K562 (cell line): ENCODE data around the gene PTPRG. TPM values are rescaled to one million over a fixed set of nuclear protein-coding genes. Genes with fewer than 3 reads are reported as not detected.

Source experiments
- ATAC-seq: fragments of 200-7000 bp; cut with Tn5 transposase; 3 replicates; pipeline ENCODE4 v1.9.1; 2020; ENCODE audit warnings: moderate library complexity
- BruUV-seq: library from RNA; stranded (reverse); fragments of 400-500 nt; replicated peaks from 2 replicates; lab custom pipeline; 2021; lab: Mats Ljungman, UMichigan
- CTCF ChIA-PET: fragments of 300-600 bp; formaldehyde crosslinking; extraction: SDS; loops from one replicate; lab custom pipeline; 2021; ENCODE audit warnings: low intra/inter-chr PET ratio; lab: Yijun Ruan, JAX
- POLR2A ChIA-PET: fragments of 300-600, 350-650 bp; sonication (Branson Sonifier 250); formaldehyde crosslinking; extraction: SDS; loops from one replicate; lab custom pipeline; 2021; ENCODE audit warnings: antibody characterized with exemption, inconsistent platforms; lab: Yijun Ruan, JAX
- DNase-seq, 4 experiments: peaks; one replicate each; pipeline versions ENCODE4 v3.0.0 to v3.0.0-alpha.2; 2011 to 2018; ENCODE audit warnings: low spot score in 3 of 4, mixed read lengths in 3 of 4; ENCODE audit errors: extremely low read depth in 1 of 4
- FAIRE-seq: peaks from 2 replicates; lab custom pipeline; 2011; peaks lifted over from hg19 to GRCh38; lab: Jason Lieb, UNC
- H2AFZ ChIP-seq: 2 replicates; pipeline ENCODE4 v1.6.0; 2011; ENCODE audit warnings: low read depth, low read length, control low read depth, inconsistent platforms
- H3K27ac ChIP-seq: fragments of 200-600 bp; 3 replicates; pipeline ENCODE4 v1.8.0; 2011; ENCODE audit warnings: low read depth, mild to moderate bottlenecking, control low read depth, inconsistent platforms, low read length, moderate library complexity, mixed read lengths; ENCODE audit errors: extremely low read depth
- H3K27me3 ChIP-seq, 2 experiments: fragments of 300-600 bp in 1 of 2; 2 replicates in 1 of 2; 3 replicates in 1 of 2; pipeline versions ENCODE4 v1.6.0 to v1.8.0; 2011; ENCODE audit warnings: inconsistent platforms in 2 of 2, low read length in 2 of 2, mild to moderate bottlenecking in 1 of 2, mixed read lengths in 1 of 2, moderate library complexity in 1 of 2; ENCODE audit not compliant: control insufficient read depth in 2 of 2, insufficient read depth in 2 of 2
- H3K36me3 ChIP-seq: fragments of 300-600 bp; 3 replicates; pipeline ENCODE4 v1.8.0; 2011; ENCODE audit warnings: mild to moderate bottlenecking, low read length, inconsistent platforms; ENCODE audit not compliant: control insufficient read depth, insufficient read depth
- H3K4me1 ChIP-seq, 2 experiments: fragments of 200-600 bp in 1 of 2; replicated peaks in 1 of 2; 2 replicates in 1 of 2; 3 replicates in 1 of 2; pipeline versions ENCODE4 v1.5.1 to v1.8.0; 2011; ENCODE audit warnings: inconsistent platforms in 2 of 2, low read length in 2 of 2, mild to moderate bottlenecking in 1 of 2, mixed read lengths in 1 of 2, moderate library complexity in 1 of 2; ENCODE audit not compliant: control insufficient read depth in 2 of 2, insufficient read depth in 2 of 2
- H3K4me2 ChIP-seq: 2 replicates; pipeline ENCODE4 v1.6.1; 2011; ENCODE audit warnings: low read length, control low read depth, inconsistent platforms, mixed read lengths; ENCODE audit not compliant: insufficient read depth
- H3K4me3 ChIP-seq: fragments of 200-600 bp; sonication (generic), shearing (Covaris generic); 2 replicates; pipeline ENCODE4 v1.5.1; 2016; ENCODE audit warnings: control low read depth, inconsistent platforms
- H3K79me2 ChIP-seq: fragments of 200-600 bp; 3 replicates; pipeline ENCODE4 v1.8.0; 2011; ENCODE audit warnings: low read length, inconsistent platforms; ENCODE audit not compliant: control insufficient read depth, insufficient read depth
- H3K9ac ChIP-seq, 2 experiments: 2 replicates each; pipeline versions ENCODE4 v1.6.0 to v1.6.1; 2011; ENCODE audit warnings: low read depth in 2 of 2, low read length in 2 of 2, control low read depth in 1 of 2, inconsistent platforms in 1 of 2, mild to moderate bottlenecking in 1 of 2, mixed read lengths in 1 of 2; ENCODE audit not compliant: insufficient read depth in 1 of 2
- H3K9me1 ChIP-seq: one replicate; pipeline ENCODE4 v1.6.0; 2011; ENCODE audit warnings: inconsistent platforms, mild to moderate bottlenecking, low read length, moderate library complexity; ENCODE audit not compliant: control insufficient read depth, insufficient read depth
- H3K9me3 ChIP-seq: replicated peaks from 2 replicates; pipeline ENCODE4 v1.5.1; 2011; ENCODE audit warnings: low read depth, low read length, inconsistent platforms; ENCODE audit not compliant: control insufficient read depth, insufficient read depth
- H4K20me1 ChIP-seq: replicated peaks from 2 replicates; pipeline ENCODE4 v1.6.1; 2011; ENCODE audit warnings: low read length, inconsistent platforms, mixed read lengths; ENCODE audit not compliant: control insufficient read depth, insufficient read depth
- GATA2 ChIP-seq: sonication (generic); formaldehyde crosslinking; IDR thresholded peaks from 2 replicates; pipeline ENCODE4 v1.4.0; 2020; ENCODE audit warnings: mild to moderate bottlenecking, missing genetic modification reagents
- L3MBTL2 ChIP-seq: fragments of 450-650 bp; IDR thresholded peaks from 2 replicates; pipeline ENCODE4 v1.6.1; 2016; ENCODE audit warnings: mild to moderate bottlenecking, moderate library complexity
- NFE2 ChIP-seq: IDR thresholded peaks from 2 replicates; pipeline ENCODE4 v1.6.1; 2014; ENCODE audit warnings: antibody characterized with exemption, low read depth
- PYGO2 ChIP-seq: fragments of 450-650 bp; IDR thresholded peaks from 2 replicates; pipeline ENCODE4 v1.6.1; 2016; ENCODE audit warnings: mild to moderate bottlenecking, missing genetic modification characterization, moderate library complexity, missing compliant biosample characterization
- RNF219 ChIP-seq: fragments of 250-450 bp; sonication (Bioruptor Pico); IDR thresholded peaks from 2 replicates; pipeline ENCODE4 v1.5.0; 2022; ENCODE audit warnings: mild to moderate bottlenecking
- SMAD3 ChIP-seq: fragments of 450-650 bp; formaldehyde crosslinking; conservative IDR thresholded peaks from 2 replicates; pipeline ENCODE4 v1.4.0; 2020; ENCODE audit warnings: mild to moderate bottlenecking
- ZNF3 ChIP-seq: fragments of 250-450 bp; sonication (Bioruptor Pico); IDR thresholded peaks from 2 replicates; pipeline ENCODE4 v1.5.0; 2021; ENCODE audit warnings: mild to moderate bottlenecking, moderate library complexity
- ZNF766 ChIP-seq: fragments of 200-800 bp; sonication (Bioruptor generic); conservative IDR thresholded peaks from 2 replicates; pipeline ENCODE4 v1.6.1; 2016; ENCODE audit warnings: missing genetic modification characterization, missing compliant biosample characterization
- WGBS: fragments of 100-300 bp; shearing (Covaris generic); methylation state at CpG from one replicate; pipeline ENCODE4 v1.1.6; 2016; ENCODE audit warnings: low coverage, mixed read lengths; ENCODE audit not compliant: insufficient coverage; ENCODE audit errors: missing lambda C conversion rate; 5-methylcytosine and 5-hydroxymethylcytosine counted together
- in situ Hi-C: fragments of 300-500 bp; cut with MboI; formaldehyde crosslinking; loops from 4 replicates; pipeline ENCODE4 v1.15.0; 2018; ENCODE audit warnings: inconsistent platforms, mixed read lengths
- intact Hi-C: fragments of 100-400 bp; cut with micrococcal nuclease; formaldehyde crosslinking; loops from 2 replicates; pipeline ENCODE4 v1.14.2; 2022
- polyA plus RNA-seq, 8 experiments: library from polyadenylated mRNA; depleted of rRNA in 4 of 8; stranded (reverse) in 5 of 8; unstranded in 3 of 8; fragments of >200 nt; fragmentation: Nextera tagmentation in 2 of 8; fragmentation: Illumina TruSeq in 1 of 8; extraction: Ambion mirVana in 2 of 8; extraction: Trizol in 1 of 8; gene quantifications; 2 replicates each; pipeline versions ENCODE4 v1.2.1 to v1.2.3, GENCODE V29; 2011 to 2014; ENCODE audit warnings: inconsistent platforms in 1 of 8, missing spikeins in 1 of 8
- total RNA-seq, 7 experiments: library from RNA; depleted of rRNA in 6 of 7; stranded (reverse); fragments of >200 nt in 6 of 7; fragmentation: Illumina TruSeq in 2 of 7; extraction: Trizol in 2 of 7; gene quantifications; 2 replicates each; pipeline versions ENCODE4 v1.2.1 to v1.2.3, GENCODE V29; 2011 to 2021; ENCODE audit warnings: low replicate concordance in 1 of 7
- TF ChIP-seq, protein P1 (sequence below): fragments of 250-450 bp; sonication (Bioruptor Pico); IDR thresholded peaks from 2 replicates; pipeline ENCODE4 v1.8.0; 2022; ENCODE audit warnings: inconsistent platforms
- TF ChIP-seq, protein P2 (sequence below): fragments of 450-650 bp; formaldehyde crosslinking; conservative IDR thresholded peaks from 2 replicates; pipeline ENCODE4 v1.4.0; 2022; ENCODE audit warnings: mild to moderate bottlenecking, missing genetic modification characterization
- TF ChIP-seq, protein P3 (sequence below): sonication (generic); formaldehyde crosslinking; IDR thresholded peaks from 2 replicates; pipeline ENCODE4 v1.8.0; 2022; ENCODE audit warnings: missing genetic modification reagents, mild to moderate bottlenecking, borderline replicate concordance
- TF ChIP-seq, protein P4 (sequence below): fragments of 250-450 bp; sonication (Bioruptor Pico); IDR thresholded peaks from 2 replicates; pipeline ENCODE4 v1.5.0; 2021

PTPRG gene
- total and polyA plus RNA-seq, 9 of the 15 experiments (the other 6 are each of a cell fraction or from before 2014, with no cell fraction given) = 0.16 TPM; not detected in 8

DNA sequence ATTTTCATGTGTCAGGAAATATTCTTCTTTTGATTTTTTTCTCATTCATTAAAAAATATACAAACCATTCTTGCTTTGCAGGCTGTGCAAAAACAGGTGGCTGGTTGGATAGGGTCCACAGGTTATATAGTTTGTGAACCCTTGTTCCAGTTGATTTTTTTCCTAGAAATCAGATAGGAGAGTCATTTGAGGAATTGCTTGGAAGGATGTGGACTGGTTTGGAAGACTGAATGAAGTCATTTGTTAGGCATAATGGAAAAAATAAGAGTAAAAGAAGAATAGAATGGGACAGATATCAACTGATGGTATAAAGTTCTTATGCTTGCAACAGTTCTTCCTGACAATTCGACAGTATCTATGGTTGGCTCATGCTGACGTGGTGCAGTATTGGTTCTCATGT, 189.4 kb downstream of the PTPRG start:
- ATAC-seq (no peak), FAIRE-seq (no peak), DNase-seq (no peak)
- H3K4me2 ChIP-seq = no peak overlapping the region
- WGBS = 0% methylated on average over 1 of the region's 2 CpGs
- H4K20me1 ChIP-seq = no peaks in the 10 kb centered on the region
- no peak overlapping the region for H3K27ac ChIP-seq
- no TSS peak for BruUV-seq
- no peak overlapping the region for H2AFZ ChIP-seq
- no peaks in the 10 kb centered on the region for H3K4me1 ChIP-seq
- H3K36me3 ChIP-seq = no peaks in the 10 kb centered on the region
- H3K9me3 ChIP-seq = no peaks in the 10 kb centered on the region
- intact Hi-C loops (no loop called here), in situ Hi-C loops (no loop called here)
- H3K9me1 ChIP-seq = no peaks in the 10 kb centered on the region
- H3K27me3 ChIP-seq = no peaks in the 10 kb centered on the region
- no peaks in the 10 kb centered on the region for H3K79me2 ChIP-seq
- POLR2A ChIA-PET = no interaction called here
- CTCF ChIA-PET = no interaction called here
- H3K4me3 ChIP-seq = no peak overlapping the region
- H3K9ac ChIP-seq = no peak overlapping the region
- TF ChIP-seq RNF219 (CRISPR knock-in tag) = no peak
- TF ChIP-seq, protein P1, sequence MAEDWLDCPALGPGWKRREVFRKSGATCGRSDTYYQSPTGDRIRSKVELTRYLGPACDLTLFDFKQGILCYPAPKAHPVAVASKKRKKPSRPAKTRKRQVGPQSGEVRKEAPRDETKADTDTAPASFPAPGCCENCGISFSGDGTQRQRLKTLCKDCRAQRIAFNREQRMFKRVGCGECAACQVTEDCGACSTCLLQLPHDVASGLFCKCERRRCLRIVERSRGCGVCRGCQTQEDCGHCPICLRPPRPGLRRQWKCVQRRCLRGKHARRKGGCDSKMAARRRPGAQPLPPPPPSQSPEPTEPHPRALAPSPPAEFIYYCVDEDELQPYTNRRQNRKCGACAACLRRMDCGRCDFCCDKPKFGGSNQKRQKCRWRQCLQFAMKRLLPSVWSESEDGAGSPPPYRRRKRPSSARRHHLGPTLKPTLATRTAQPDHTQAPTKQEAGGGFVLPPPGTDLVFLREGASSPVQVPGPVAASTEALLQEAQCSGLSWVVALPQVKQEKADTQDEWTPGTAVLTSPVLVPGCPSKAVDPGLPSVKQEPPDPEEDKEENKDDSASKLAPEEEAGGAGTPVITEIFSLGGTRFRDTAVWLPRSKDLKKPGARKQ = no peak
- no peak for TF ChIP-seq PYGO2 (tag)
- TF ChIP-seq ZNF3 (CRISPR knock-in tag) = no peak
- TF ChIP-seq, protein P2, sequence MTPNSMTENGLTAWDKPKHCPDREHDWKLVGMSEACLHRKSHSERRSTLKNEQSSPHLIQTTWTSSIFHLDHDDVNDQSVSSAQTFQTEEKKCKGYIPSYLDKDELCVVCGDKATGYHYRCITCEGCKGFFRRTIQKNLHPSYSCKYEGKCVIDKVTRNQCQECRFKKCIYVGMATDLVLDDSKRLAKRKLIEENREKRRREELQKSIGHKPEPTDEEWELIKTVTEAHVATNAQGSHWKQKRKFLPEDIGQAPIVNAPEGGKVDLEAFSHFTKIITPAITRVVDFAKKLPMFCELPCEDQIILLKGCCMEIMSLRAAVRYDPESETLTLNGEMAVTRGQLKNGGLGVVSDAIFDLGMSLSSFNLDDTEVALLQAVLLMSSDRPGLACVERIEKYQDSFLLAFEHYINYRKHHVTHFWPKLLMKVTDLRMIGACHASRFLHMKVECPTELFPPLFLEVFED (CRISPR knock-in tag) = no peak
- TF ChIP-seq NFE2 = no peak
- TF ChIP-seq, protein P3, sequence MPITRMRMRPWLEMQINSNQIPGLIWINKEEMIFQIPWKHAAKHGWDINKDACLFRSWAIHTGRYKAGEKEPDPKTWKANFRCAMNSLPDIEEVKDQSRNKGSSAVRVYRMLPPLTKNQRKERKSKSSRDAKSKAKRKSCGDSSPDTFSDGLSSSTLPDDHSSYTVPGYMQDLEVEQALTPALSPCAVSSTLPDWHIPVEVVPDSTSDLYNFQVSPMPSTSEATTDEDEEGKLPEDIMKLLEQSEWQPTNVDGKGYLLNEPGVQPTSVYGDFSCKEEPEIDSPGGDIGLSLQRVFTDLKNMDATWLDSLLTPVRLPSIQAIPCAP (CRISPR knock-in tag) = no peak
- TF ChIP-seq, protein P4, sequence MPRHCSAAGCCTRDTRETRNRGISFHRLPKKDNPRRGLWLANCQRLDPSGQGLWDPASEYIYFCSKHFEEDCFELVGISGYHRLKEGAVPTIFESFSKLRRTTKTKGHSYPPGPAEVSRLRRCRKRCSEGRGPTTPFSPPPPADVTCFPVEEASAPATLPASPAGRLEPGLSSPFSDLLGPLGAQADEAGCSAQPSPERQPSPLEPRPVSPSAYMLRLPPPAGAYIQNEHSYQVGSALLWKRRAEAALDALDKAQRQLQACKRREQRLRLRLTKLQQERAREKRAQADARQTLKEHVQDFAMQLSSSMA = no peak
- TF ChIP-seq ZNF766 (CRISPR knock-in tag) = no peak
- no peak for TF ChIP-seq GATA2
- TF ChIP-seq L3MBTL2 = no peak
- TF ChIP-seq SMAD3 (CRISPR knock-in tag) = no peak
